GM10266 (cell line): ENCODE data around the gene CPNE2.

Experiments
- DNase-seq: peaks from one replicate; pipeline ENCODE4 v3.0.0; 2012; ENCODE audit errors: extremely low spot score
- TF ChIP-seq, protein P1 (sequence below): IDR thresholded peaks from 2 replicates; pipeline ENCODE4 v1.5.1; 2012; ENCODE audit warnings: mild to moderate bottlenecking, low read depth; ENCODE audit not compliant: control insufficient read depth, insufficient read depth; ENCODE audit errors: missing control alignments

Gene CPNE2

DNA sequence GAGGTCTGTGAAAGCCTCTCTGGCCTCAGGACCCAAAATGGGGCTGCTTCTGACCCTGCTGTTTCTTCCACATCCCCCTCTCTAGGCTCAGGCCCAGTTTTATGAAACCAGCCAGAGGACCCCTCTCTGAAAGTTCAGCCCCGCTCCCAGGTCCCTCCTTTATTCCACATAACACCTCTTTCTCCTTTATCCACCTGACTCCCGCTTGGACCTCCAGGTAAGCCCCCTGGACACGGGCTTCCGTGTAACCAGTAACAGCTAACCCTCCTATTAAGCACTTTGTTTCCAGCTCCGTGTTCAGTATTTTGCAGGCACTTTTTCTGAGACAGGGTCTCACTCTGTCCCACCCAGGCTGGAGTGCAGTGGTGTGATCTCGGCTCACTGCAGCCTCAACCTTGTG is 56.1 kb downstream of the CPNE2 start:
- TF ChIP-seq, protein P1, sequence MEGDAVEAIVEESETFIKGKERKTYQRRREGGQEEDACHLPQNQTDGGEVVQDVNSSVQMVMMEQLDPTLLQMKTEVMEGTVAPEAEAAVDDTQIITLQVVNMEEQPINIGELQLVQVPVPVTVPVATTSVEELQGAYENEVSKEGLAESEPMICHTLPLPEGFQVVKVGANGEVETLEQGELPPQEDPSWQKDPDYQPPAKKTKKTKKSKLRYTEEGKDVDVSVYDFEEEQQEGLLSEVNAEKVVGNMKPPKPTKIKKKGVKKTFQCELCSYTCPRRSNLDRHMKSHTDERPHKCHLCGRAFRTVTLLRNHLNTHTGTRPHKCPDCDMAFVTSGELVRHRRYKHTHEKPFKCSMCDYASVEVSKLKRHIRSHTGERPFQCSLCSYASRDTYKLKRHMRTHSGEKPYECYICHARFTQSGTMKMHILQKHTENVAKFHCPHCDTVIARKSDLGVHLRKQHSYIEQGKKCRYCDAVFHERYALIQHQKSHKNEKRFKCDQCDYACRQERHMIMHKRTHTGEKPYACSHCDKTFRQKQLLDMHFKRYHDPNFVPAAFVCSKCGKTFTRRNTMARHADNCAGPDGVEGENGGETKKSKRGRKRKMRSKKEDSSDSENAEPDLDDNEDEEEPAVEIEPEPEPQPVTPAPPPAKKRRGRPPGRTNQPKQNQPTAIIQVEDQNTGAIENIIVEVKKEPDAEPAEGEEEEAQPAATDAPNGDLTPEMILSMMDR: no peak
- no peak for DNase-seq

DNA sequence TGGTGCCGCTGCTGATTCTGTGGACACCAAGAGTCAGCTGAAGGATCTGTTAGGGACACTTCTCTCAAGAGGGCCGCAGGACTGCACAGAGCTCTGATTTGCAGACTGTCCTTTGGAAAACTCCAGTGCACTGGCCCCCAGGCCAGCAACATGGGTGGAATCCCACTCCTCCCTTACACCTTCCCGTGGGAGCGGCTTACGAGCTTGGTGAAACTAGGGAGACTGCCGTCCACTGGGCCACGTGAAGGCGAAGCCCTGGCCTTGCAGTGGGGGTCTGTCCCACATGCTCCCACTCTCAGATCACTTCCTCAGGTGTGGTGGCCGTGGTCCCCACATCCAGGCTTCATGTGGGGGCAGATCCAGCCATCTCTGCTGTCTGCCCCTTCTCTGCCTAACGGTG is 57.0 kb downstream of the CPNE2 start:
- TF ChIP-seq, protein P1: no peak
- no peak for DNase-seq

DNA sequence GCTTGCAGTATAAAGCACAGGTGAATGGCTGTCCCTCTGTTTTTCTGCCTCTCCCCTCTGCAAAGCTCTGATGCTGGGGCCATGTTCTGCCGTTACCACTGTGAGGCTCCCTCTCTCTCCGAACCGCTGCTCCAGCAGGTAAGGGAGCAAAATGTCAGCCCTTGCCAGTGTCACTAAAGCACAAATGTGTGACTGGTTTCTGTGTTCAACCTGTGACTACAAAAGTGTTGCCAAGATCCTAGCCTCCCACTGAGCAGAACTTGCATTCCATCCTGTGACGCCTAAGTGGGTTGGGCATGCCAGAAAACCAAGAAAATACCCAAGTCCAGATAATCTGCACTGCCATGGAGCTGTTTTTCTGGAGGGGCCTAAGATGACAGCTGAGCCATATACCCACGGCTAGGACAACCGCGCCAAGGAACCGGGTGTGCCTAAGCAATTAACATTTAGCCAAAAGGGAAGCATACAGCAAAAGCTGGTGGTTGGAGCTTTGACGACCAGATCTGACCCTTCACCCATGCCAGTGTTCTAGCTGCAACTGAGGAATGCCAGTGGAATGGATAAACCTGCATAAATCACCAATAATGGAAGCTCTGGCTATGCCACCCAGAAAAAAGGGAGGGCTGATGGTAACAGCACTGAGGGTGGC is 58.4 kb downstream of the CPNE2 start:
- TF ChIP-seq, protein P1: no peak
- DNase-seq: no peak

DNA sequence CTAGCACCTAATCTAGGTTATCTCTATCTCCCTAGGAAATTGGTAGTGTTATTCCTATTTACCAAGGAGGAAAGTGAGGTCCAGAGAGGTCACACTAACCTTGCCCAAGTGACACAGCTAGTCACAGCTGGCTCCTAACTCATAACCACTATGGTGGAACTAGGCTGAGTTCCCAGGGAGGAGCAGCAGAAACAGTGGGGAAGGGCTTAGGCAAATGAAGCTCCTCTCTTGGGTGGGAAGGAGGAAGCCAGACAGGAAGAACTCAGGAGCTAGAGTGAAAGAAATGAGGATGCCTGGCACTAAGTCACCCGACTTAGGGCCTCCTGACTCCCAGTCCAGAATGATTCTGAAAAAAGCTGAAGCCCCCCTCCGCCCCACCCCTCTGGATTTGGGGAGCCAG is 59.0 kb downstream of the CPNE2 start:
- DNase-seq: no peak
- TF ChIP-seq, protein P1: no peak

DNA sequence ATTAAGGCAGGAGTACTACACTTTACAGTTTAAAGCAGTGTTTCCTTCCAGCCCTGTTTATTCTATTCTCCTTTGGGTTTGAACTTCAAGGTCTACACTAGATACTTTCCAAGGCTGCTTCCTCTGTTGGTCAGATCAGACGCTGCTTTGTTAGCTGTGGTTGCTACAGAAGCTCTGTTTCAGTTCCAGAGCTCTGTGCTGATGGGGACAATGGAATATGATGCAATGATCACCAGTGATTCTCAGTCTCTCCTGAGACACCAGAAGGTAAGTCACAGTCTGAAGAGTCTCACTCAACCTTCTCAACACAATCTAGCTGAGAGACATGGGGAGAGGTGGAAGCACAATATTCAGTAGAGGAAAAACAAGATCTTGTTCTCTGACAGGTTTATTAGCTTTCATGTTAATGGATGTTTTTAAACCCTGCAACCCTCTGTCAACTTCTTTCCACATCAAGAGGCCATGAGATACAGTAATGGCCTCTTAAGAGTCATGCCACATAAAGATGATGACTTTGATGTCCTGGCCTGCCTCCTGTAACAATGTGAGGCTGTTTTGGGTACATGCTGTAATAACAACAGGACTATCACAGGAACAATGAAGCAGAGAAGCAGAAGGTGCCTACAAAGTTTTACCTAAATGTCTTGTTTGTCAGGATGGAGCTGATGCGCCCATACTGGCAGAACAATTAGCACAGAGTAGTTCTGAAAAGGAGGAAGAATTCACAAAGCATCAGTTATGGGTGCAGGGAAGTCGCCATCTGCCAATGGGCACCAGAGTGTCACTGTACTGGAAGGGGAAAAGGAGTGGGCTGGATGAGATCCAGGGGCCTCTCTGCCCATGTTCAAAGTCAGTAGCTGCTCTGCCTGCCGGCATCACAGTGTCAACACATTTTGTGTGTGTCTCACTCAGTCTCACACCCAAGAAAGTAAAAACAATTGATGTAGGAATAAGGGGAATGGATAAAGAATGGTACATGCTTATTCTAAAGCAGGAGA is 60.0 kb downstream of the CPNE2 start:
- DNase-seq: no peak
- TF ChIP-seq, protein P1: no peak

DNA sequence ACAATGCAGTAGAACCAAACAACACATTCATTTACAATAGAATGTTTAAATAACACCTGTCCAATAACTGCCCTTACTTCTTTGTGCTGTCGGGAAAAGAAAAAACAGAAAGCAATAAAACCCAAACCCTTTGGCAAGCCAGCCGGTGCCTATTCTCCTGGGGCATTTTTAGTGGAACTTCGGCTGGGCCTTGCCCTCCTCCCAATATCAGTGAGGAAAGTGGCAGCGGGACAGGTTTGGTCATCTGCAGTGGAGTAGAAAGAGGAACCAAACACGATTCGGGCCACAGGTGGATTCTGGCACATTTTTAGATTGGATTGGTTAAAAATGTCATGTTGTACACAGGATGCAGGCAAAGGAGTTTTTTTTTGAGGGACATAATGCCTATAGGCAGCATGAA is 61.5 kb downstream of the CPNE2 start:
- DNase-seq: no peak
- TF ChIP-seq, protein P1: no peak
